Coronary artery (tissue), 2 donors: ENCODE measurements around the gene PCSK2.

Experiments
- DNase-seq: peaks from one replicate; pipeline ENCODE4 v3.0.0-alpha.2; 2017; ENCODE audit warnings: low spot score
- H3K27ac ChIP-seq, 2 donors: fragments of 200-600 bp; sonication (generic); one replicate each; pipeline ENCODE4 v1.5.1; 2016 to 2019
- H3K4me3 ChIP-seq: fragments of 200-600 bp; sonication (generic); 2 replicates; pipeline ENCODE4 v1.5.1; 2016; ENCODE audit warnings: mild to moderate bottlenecking, moderate library complexity
- TF ChIP-seq, protein P1 (sequence below): fragments of 200-600 bp; sonication (generic); IDR thresholded peaks from one replicate; pipeline ENCODE4 v1.5.1; 2019; ENCODE audit warnings: antibody characterized with exemption

PCSK2 gene

DNA sequence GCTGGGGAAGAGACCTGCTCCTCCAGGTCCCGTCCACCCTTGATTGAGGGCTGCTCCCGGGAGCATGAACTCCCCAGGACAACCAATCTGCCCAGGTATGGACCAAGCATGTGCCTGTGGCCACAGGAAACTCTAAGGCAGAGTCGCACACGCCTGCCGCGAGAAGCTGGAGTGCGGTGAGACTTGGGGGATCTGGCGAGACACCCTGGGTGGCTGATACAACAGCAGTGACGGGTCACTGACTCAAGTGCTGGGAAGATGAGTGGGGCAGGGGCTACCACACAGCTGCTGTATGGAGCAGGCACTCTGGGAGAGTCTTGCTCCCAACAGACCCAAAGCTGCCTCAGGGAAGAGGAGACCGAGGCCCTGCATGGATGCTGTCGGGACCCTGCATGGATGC is 264.2 kb downstream of the PCSK2 start:
- TF ChIP-seq, protein P1, sequence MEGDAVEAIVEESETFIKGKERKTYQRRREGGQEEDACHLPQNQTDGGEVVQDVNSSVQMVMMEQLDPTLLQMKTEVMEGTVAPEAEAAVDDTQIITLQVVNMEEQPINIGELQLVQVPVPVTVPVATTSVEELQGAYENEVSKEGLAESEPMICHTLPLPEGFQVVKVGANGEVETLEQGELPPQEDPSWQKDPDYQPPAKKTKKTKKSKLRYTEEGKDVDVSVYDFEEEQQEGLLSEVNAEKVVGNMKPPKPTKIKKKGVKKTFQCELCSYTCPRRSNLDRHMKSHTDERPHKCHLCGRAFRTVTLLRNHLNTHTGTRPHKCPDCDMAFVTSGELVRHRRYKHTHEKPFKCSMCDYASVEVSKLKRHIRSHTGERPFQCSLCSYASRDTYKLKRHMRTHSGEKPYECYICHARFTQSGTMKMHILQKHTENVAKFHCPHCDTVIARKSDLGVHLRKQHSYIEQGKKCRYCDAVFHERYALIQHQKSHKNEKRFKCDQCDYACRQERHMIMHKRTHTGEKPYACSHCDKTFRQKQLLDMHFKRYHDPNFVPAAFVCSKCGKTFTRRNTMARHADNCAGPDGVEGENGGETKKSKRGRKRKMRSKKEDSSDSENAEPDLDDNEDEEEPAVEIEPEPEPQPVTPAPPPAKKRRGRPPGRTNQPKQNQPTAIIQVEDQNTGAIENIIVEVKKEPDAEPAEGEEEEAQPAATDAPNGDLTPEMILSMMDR = no peak
- H3K4me3 ChIP-seq = no peak overlapping the region
- H3K27ac ChIP-seq = no peak overlapping the region
- peak; percentile 41 for DNase-seq

DNA sequence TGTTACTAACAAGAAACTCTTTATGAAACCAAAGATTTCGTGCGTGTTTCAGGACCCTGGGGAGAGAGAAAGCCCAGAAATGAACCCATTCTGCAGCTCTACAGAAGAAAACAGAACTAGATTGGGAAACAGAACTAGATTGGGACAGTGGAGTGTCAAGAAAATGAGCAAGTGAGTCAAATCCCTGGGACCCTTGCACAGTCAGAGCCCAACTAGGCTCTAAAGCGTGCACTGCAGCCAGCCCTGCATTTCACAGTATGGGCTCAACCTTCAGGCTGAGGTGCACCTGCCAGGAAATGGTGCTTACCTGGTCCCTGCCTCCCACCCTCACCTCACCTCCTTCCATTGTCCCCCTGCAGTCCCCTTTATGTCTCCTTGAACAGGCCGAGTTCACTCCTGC is 264.6 kb downstream of the PCSK2 start:
- TF ChIP-seq, protein P1 = no peak
- Histone ChIP-seq H3K4me3 (no peak overlapping the region), H3K27ac (no peak overlapping the region)
- peak; percentile 2 for DNase-seq

DNA sequence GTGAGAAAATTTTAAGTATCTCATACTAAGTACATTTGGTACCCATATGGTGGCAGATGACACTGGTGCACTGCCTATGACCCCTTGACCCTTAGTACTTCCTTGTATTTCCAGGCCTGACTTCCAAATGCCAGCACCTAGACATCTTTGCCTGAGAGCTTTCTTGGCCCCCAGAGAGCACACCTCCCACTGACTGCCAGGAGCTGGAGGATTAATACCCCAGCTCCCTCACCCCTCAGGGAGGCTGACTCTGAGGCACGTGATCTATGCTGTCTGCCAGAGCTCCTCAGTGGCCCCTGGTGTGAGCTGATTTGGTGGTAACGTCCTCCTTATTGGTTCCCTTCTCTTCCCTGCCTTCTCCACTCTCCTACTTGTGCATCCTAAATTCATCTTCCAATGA is 266.3 kb downstream of the PCSK2 start:
- no peak for DNase-seq
- Histone ChIP-seq H3K4me3 (no peak overlapping the region), H3K27ac (no peak overlapping the region)
- TF ChIP-seq, protein P1 = no peak

DNA sequence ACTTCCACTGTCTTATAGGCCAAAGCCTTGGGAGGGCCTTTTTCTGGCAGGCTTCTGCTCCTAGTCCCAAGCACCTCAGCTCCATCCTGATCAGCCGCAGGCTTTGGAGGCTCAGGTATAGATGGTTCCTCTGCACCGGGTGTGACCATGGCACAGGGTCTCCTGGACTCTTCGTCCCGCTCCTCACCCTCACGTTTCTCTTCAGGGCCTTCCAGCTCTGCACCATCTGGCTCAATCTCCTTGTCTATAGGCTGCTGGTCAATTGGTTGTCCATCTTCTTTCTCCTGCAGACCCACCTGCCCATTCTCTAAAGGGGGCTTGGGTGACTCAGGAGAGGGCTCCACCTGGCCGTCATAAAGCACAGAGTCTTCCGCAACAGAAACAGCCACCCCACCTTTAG is 267.4 kb downstream of the PCSK2 start:
- no peak overlapping the region for H3K4me3 ChIP-seq
- TF ChIP-seq, protein P1 = no peak
- peak; percentile 31 for DNase-seq
- H3K27ac ChIP-seq = no peak overlapping the region

DNA sequence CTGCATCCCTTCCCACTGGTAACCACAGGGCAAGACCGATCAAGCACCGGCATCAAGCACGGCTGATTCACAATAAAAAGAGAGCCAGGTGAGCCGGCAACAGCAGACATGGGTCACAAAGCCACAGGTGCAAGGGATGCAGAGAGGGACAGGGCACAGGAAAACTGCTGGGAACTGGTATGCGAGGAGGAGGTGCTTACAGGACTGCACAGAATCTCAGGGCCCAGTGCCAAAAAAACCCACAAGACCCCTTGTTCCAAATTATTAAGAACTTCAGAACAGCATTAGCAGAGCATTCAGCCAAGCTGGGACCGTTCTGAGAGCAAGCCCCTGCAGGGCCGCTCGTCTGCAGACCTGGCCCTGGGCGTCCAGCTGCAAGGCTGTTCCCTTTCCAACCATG is 269.0 kb downstream of the PCSK2 start:
- Histone ChIP-seq H3K27ac (no peak overlapping the region), H3K4me3 (no peak overlapping the region)
- TF ChIP-seq, protein P1 = no peak
- peak; percentile 46 for DNase-seq

DNA sequence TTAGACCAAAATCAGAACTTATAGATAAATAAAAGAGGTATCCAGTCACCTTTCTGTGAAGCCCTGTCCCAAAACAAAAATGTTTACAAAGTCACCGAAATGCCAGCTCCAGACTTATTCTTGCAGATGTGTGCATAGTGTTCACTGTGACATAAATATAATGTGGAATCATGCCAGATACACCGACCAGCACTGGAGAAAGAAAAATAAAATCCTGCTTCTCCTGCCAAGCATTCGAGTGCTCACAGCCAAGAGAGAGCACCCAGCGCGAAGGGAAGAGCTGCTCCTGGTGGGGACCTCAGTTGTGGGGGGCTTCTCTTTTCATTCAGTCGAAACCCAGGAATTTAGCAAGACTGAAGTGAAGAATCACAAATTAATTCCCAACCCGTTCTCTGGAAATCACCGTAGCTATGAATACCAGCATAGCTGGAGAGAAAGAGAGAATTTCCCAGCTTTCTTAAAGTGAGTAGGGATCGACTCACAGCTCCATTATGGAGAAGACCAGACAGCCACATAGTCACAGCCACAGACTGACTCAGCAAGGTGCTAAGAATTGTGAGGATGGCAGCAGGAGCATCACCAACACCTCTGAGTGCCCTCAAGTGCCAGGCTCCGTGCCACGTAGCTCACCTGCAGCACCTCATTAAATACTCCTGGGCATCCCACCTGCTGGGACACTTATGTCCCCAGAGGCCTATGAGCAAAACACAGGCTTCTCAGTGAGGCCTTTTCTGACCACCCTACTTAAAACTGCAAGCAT is 271.2 kb downstream of the PCSK2 start:
- H3K4me3 ChIP-seq = peak overlapping the region; percentile 52
- TF ChIP-seq, protein P1 = no peak
- H3K27ac ChIP-seq = no peak overlapping the region
- DNase-seq = peak; percentile 55

DNA sequence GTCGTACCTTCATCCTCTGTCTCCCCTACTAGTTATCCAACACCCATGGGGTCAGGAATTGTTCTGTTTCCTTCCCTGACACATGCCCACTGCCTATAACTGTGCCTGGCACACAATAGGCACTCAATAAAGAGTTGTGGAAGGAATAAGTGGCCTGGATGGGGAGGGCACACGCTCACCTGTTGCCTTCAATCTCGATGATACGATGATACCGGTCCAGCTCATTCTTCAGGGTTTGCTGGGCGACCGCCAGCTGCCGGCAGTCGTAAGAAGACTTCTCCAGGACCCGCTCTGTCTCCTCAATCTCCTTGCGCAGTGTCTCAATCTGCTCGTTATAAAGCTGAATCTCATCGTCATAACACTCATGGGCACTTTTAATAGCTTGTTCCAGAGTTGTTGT is 271.8 kb downstream of the PCSK2 start:
- DNase-seq = peak; percentile 35
- H3K4me3 ChIP-seq = no peak overlapping the region
- TF ChIP-seq, protein P1 = no peak
- no peak overlapping the region for H3K27ac ChIP-seq
